Uterus (tissue), 2 donors: Measurements from ENCODE around the gene ZSWIM6.

Experiments used
- CTCF ChIP-seq, 4 experiments: fragments of 200-600 bp in 2 of 4; fragments of 450-650 bp in 2 of 4; sonication (generic) in 2 of 4; IDR thresholded peaks; one replicate each; pipeline ENCODE4 v1.5.1; 2016 to 2019; ENCODE audit warnings: antibody characterized with exemption in 4 of 4, mild to moderate bottlenecking in 2 of 4, moderate library complexity in 1 of 4
- POLR2A ChIP-seq, 2 donors: fragments of 450-650 bp; IDR thresholded peaks; one replicate each; pipeline ENCODE4 v1.6.1; 2016; ENCODE audit warnings: antibody characterized with exemption in 2 of 2, mild to moderate bottlenecking in 1 of 2, moderate library complexity in 1 of 2

- TF ChIP-seq POLR2A (IDR thresholded peaks at IDR 0.05) (no peak), CTCF (IDR thresholded peaks at IDR 0.05) (no peak)
Observed at GRCh38 chr5:61322738-61323725, 9.0 kb upstream of the ZSWIM6 start.
